ENCODE data around the gene NPFFR2. TPM values are rescaled to one million over a fixed set of nuclear protein-coding genes. Genes with fewer than 3 reads are reported as not detected.
"Not testable (repeated sequence)": the region's sequence is repeated elsewhere in the genome, so short reads cannot be mapped to it uniquely, and the experiment has no call there.

The NPFFR2 gene
- total RNA-seq, 2 donors from 2014 or later = 0.45 TPM; not detected in 1

DNA sequence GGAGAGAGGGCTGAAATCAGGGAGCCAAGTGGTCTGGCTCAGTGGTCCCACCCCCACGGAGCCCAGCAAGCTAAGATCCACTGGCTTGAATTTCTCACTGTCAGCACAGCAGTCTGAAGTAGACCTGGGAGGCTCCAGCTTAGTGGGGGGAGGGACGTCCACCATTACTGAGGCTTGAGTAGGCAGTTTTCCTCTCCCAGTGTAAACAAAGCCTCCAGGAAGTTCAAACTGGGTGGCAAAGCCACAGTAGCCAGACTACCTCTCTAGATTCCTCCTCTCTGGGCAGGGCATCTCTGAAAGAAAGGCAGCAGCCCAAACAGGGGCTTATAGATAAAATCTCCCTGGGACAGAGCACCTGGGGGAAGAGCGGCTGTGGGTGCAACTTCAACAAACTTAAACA is 88.1 kb downstream of the NPFFR2 start:
- TF ChIP-seq, protein P1, sequence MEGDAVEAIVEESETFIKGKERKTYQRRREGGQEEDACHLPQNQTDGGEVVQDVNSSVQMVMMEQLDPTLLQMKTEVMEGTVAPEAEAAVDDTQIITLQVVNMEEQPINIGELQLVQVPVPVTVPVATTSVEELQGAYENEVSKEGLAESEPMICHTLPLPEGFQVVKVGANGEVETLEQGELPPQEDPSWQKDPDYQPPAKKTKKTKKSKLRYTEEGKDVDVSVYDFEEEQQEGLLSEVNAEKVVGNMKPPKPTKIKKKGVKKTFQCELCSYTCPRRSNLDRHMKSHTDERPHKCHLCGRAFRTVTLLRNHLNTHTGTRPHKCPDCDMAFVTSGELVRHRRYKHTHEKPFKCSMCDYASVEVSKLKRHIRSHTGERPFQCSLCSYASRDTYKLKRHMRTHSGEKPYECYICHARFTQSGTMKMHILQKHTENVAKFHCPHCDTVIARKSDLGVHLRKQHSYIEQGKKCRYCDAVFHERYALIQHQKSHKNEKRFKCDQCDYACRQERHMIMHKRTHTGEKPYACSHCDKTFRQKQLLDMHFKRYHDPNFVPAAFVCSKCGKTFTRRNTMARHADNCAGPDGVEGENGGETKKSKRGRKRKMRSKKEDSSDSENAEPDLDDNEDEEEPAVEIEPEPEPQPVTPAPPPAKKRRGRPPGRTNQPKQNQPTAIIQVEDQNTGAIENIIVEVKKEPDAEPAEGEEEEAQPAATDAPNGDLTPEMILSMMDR (IDR thresholded peaks at IDR 0.05) = no peak
- no peak for TF ChIP-seq POLR2AphosphoS5 (IDR thresholded peaks at IDR 0.05)
- no peaks in the 10 kb centered on the region for H3K9me3 ChIP-seq
- no peak overlapping the region for H3K4me3 ChIP-seq
- WGBS = 37% methylated on average over 3 of the region's 3 CpGs
- no peak overlapping the region for H3K27ac ChIP-seq
- DNase-seq (ENCODE audit: low spot score) = no peak
- no peaks in the 10 kb centered on the region for H3K27me3 ChIP-seq (replicated peaks; ENCODE audit: insufficient read depth)
- H3K36me3 ChIP-seq = no peaks in the 10 kb centered on the region
- intact Hi-C loops (cut with DNase I) = no loop called here
- no peaks in the 10 kb centered on the region for H3K4me1 ChIP-seq (replicated peaks)

DNA sequence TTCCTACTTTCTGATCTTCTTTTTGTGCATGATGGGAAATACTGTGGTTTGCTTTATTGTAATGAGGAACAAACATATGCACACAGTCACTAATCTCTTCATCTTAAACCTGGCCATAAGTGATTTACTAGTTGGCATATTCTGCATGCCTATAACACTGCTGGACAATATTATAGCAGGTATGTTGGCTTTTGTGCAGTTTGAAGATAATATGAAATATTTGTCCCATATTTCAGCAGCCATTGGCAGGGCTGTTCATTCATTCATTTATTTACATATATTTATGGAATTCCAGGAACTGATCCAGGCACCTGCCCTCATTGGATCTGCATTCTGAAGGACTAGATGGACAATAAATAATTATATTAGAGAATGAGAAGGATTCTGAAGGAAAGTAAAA is 96.9 kb downstream of the NPFFR2 start:
- TF ChIP-seq POLR2AphosphoS5 (IDR thresholded peaks at IDR 0.05) (no peak), POLR2A (IDR thresholded peaks at IDR 0.05) (no peak)
- TF ChIP-seq, protein P1 (IDR thresholded peaks at IDR 0.05) = no peak
- Histone ChIP-seq H3K4me3 (no peak overlapping the region), H3K27ac (no peak overlapping the region), H3K4me1 (replicated peaks) (no peaks in the 10 kb centered on the region), H3K9me3 (no peaks in the 10 kb centered on the region), H3K36me3 (no peaks in the 10 kb centered on the region), H3K27me3 (replicated peaks; ENCODE audit: insufficient read depth) (no peaks in the 10 kb centered on the region)
- intact Hi-C loops (cut with DNase I) = no loop called here
- no peak for DNase-seq (ENCODE audit: low spot score)

DNA sequence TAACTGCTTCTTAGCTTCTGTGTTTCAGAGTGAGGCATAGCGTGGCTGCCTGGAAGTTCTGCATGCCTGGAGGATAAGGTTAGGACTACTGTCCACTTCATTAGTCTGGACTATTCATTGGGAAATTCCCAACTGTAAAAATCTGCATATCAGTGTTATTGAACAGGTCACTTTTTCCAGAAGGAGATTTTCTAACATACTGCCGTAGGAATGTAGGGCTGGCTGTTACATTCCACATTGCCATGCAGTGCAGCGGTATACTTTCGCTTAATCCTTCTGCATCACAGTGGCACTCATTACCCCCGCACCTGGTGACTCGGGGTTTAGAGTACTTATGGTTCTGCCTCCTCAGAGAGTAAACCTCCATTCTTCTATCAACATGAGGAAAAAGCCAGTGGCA is 104.6 kb downstream of the NPFFR2 start:
- WGBS = 77% methylated on average over 6 of the region's 6 CpGs
- intact Hi-C loops (cut with DNase I) = no loop called here

DNA sequence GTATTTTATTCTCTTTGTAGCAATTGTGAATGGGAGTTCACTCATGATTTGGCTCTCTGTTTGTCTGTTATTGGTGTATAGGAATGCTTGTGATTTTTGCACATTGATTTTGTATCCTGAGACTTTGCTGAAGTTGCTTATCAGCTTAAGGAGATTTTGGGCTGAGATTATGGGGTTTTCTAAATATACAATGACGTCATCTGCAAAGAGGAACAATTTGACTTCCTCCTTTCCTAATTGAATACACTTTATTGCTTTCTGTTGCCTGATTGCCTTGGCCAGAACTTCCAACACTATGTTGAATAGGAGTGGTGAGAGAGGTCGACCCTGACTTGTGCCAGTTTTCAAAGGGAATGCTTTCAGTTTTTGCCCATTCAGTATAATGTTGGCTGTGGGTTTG is 108.2 kb downstream of the NPFFR2 start:
- H3K9me3 ChIP-seq; H3K36me3 ChIP-seq; H3K4me3 ChIP-seq; DNase-seq (ENCODE audit: low spot score); H3K27ac ChIP-seq; H3K27me3 ChIP-seq (replicated peaks; ENCODE audit: insufficient read depth); H3K4me1 ChIP-seq (replicated peaks); intact Hi-C loops (cut with DNase I): not testable (repeated sequence)
- WGBS = 55% methylated on average over 2 of the region's 2 CpGs

More for the DNA sequence above, 104.6 kb downstream of the NPFFR2 start:
- TF ChIP-seq POLR2AphosphoS5 (IDR thresholded peaks at IDR 0.05) (no peak), POLR2A (IDR thresholded peaks at IDR 0.05) (no peak)
- TF ChIP-seq, protein P1 (IDR thresholded peaks at IDR 0.05) = no peak
- Histone ChIP-seq H3K36me3 (no peaks in the 10 kb centered on the region), H3K4me1 (replicated peaks) (no peaks in the 10 kb centered on the region), H3K4me3 (no peak overlapping the region), H3K27ac (no peak overlapping the region), H3K9me3 (no peaks in the 10 kb centered on the region), H3K27me3 (replicated peaks; ENCODE audit: insufficient read depth) (no peaks in the 10 kb centered on the region)
- no peak for DNase-seq (ENCODE audit: low spot score)

DNA sequence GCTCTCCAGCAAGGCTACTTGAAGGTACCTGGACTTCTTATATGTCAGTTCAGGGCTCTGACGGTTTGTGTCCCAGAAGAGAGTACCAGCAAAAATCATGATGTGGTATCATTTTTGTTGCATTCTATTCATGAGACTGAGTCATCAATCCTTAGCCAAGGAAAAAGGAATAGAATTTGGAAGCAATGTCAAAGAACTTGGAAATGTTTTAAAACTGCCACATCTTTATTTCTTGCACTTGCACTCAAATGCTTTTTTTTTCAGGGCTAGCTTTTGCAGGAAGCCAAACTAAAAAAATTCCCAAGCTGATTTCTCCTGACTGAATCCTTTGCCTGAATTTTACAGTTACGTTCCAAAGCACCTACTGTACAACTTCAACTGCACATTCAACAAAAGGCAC is 112.4 kb downstream of the NPFFR2 start:
- intact Hi-C loops (cut with DNase I) = no loop called here
- no peak overlapping the region for H3K27ac ChIP-seq
- no peak for DNase-seq (ENCODE audit: low spot score)
- H3K4me1 ChIP-seq (replicated peaks) = no peaks in the 10 kb centered on the region
- H3K4me3 ChIP-seq = no peak overlapping the region
- H3K27me3 ChIP-seq (replicated peaks; ENCODE audit: insufficient read depth) = no peaks in the 10 kb centered on the region
- 59% methylated on average over 2 of the region's 2 CpGs for WGBS
- no peaks in the 10 kb centered on the region for H3K9me3 ChIP-seq
- TF ChIP-seq POLR2AphosphoS5 (IDR thresholded peaks at IDR 0.05) (no peak), POLR2A (IDR thresholded peaks at IDR 0.05) (no peak)
- TF ChIP-seq, protein P1 (IDR thresholded peaks at IDR 0.05) = no peak
- H3K36me3 ChIP-seq = no peaks in the 10 kb centered on the region
